IMR-90 (cell line): ENCODE measurements around the gene NMUR1. TPM values are rescaled to one million over a fixed set of nuclear protein-coding genes. Genes with fewer than 3 reads are reported as not detected.
A peak's percentile ranks its signal among the peaks of the same experiment; 100 is the strongest.

ENCODE experiments used
- ATAC-seq: fragments of 200-7000 bp; cut with Tn5 transposase; 2 replicates; pipeline ENCODE4 v1.9.1; 2020; ENCODE audit warnings: low read depth, mild to moderate bottlenecking, moderate library complexity
- BruUV-seq: library from RNA; stranded (reverse); fragments of 400-500 nt; replicated peaks from 2 replicates; lab custom pipeline; 2021; lab: Mats Ljungman, UMichigan
- CTCF ChIA-PET: fragments of 300-600 bp; formaldehyde crosslinking; extraction: SDS; loops from one replicate; lab custom pipeline; 2021; ENCODE audit warnings: antibody characterized with exemption; lab: Yijun Ruan, JAX
- POLR2A ChIA-PET: fragments of 300-600 bp; sonication (Branson Sonifier 250); formaldehyde crosslinking; loops from one replicate; lab custom pipeline; 2022; ENCODE audit warnings: antibody characterized with exemption; ENCODE audit not compliant: unreplicated experiment; lab: Charles Lee
- DNase-seq: peaks from one replicate; pipeline ENCODE4 v3.0.0; 2013
- H2AFZ ChIP-seq: replicated peaks from 2 replicates; pipeline ENCODE3; 2013; ENCODE audit warnings: low read length, mild to moderate bottlenecking; ENCODE audit not compliant: poor library complexity
- H2AK5ac ChIP-seq: 2 replicates; pipeline ENCODE4 v1.6.1; 2013; ENCODE audit warnings: low read depth, low read length, inconsistent platforms
- H2AK9ac ChIP-seq: replicated peaks from 2 replicates; pipeline ENCODE3; 2013; ENCODE audit warnings: mild to moderate bottlenecking, low read depth, low read length, moderate library complexity; ENCODE audit not compliant: poor library complexity
- H2BK120ac ChIP-seq: 2 replicates; pipeline ENCODE4 v1.6.1; 2013; ENCODE audit warnings: low read depth, low read length, inconsistent platforms
- H2BK15ac ChIP-seq: 3 replicates; pipeline ENCODE4 v1.6.1; 2013; ENCODE audit warnings: low read depth, low read length, inconsistent platforms
- H2BK20ac ChIP-seq: 2 replicates; pipeline ENCODE4 v1.6.1; 2013; ENCODE audit warnings: low read depth, mild to moderate bottlenecking, inconsistent platforms, low read length, moderate library complexity
- H2BK5ac ChIP-seq: 2 replicates; pipeline ENCODE4 v1.6.1; 2013; ENCODE audit warnings: mild to moderate bottlenecking, low read depth, low read length, inconsistent platforms; ENCODE audit not compliant: poor library complexity, severe bottlenecking
- H3K14ac ChIP-seq: replicated peaks from 2 replicates; pipeline ENCODE4 v1.6.1; 2013; ENCODE audit warnings: low read depth, low read length, inconsistent platforms
- H3K18ac ChIP-seq: 2 replicates; pipeline ENCODE4 v1.6.1; 2013; ENCODE audit warnings: low read depth, low read length, control low read depth
- H3K23ac ChIP-seq: 2 replicates; pipeline ENCODE4 v1.6.1; 2013; ENCODE audit warnings: low read depth, low read length, inconsistent platforms
- H3K27ac ChIP-seq: 2 replicates; pipeline ENCODE4 v1.5.1; 2013; ENCODE audit warnings: mild to moderate bottlenecking, control low read depth, low read length; ENCODE audit not compliant: insufficient read depth
- H3K27me3 ChIP-seq: 2 replicates; pipeline ENCODE4 v1.6.1; 2013; ENCODE audit warnings: low read length; ENCODE audit not compliant: control insufficient read depth, insufficient read depth
- H3K36me3 ChIP-seq: 2 replicates; pipeline ENCODE4 v1.6.1; 2013; ENCODE audit warnings: low read length, mixed read lengths; ENCODE audit not compliant: control insufficient read depth, insufficient read depth
- H3K4ac ChIP-seq: 2 replicates; pipeline ENCODE4 v1.6.1; 2013; ENCODE audit warnings: low read depth, low read length, inconsistent platforms
- H3K4me1 ChIP-seq: 2 replicates; pipeline ENCODE4 v1.6.1; 2013; ENCODE audit warnings: low read length, mixed read lengths; ENCODE audit not compliant: control insufficient read depth, insufficient read depth
- H3K4me2 ChIP-seq: 2 replicates; pipeline ENCODE4 v1.6.1; 2013; ENCODE audit warnings: low read depth, mild to moderate bottlenecking, control low read depth, low read length, moderate library complexity
- H3K4me3 ChIP-seq: 2 replicates; pipeline ENCODE4 v1.5.1; 2013; ENCODE audit warnings: low read depth, mild to moderate bottlenecking, control low read depth, low read length, moderate library complexity; ENCODE audit not compliant: insufficient read depth
- H3K56ac ChIP-seq: 2 replicates; pipeline ENCODE4 v1.6.1; 2013; ENCODE audit warnings: low read length, inconsistent platforms; ENCODE audit not compliant: insufficient read depth; ENCODE audit errors: extremely low read depth
- H3K79me1 ChIP-seq, 2 experiments: 2 replicates each; pipeline ENCODE4 v1.6.1; 2013; ENCODE audit warnings: low read length in 2 of 2, inconsistent platforms in 1 of 2, low read depth in 1 of 2
- H3K9ac ChIP-seq: 2 replicates; pipeline ENCODE4 v1.6.1; 2013; ENCODE audit warnings: low read depth, low read length, control low read depth
- H3K9me1 ChIP-seq: 2 replicates; pipeline ENCODE4 v1.6.1; 2013; ENCODE audit warnings: low read length, inconsistent platforms; ENCODE audit not compliant: insufficient read depth
- H3K9me3 ChIP-seq: 2 replicates; pipeline ENCODE4 v1.6.1; 2013; ENCODE audit warnings: low read length; ENCODE audit not compliant: control insufficient read depth, insufficient read depth
- H4K20me1 ChIP-seq: 2 replicates; pipeline ENCODE4 v1.6.1; 2013; ENCODE audit warnings: low read length, inconsistent platforms; ENCODE audit not compliant: insufficient read depth
- H4K5ac ChIP-seq: 2 replicates; pipeline ENCODE4 v1.6.1; 2013; ENCODE audit warnings: mild to moderate bottlenecking, low read depth, low read length, control low read depth
- H4K8ac ChIP-seq, 2 experiments: 2 replicates each; pipeline ENCODE4 v1.6.1; 2013; ENCODE audit warnings: low read depth in 2 of 2, low read length in 2 of 2, control low read depth in 1 of 2, inconsistent platforms in 1 of 2
- H4K91ac ChIP-seq: 2 replicates; pipeline ENCODE4 v1.6.1; 2013; ENCODE audit warnings: low read depth, low read length, inconsistent platforms; ENCODE audit not compliant: insufficient read depth
- BHLHE40 ChIP-seq: fragments of 150-350 bp; IDR thresholded peaks from 2 replicates; pipeline ENCODE4 v1.6.1; 2016; ENCODE audit warnings: mild to moderate bottlenecking, low read depth, low read length
- CEBPB ChIP-seq: IDR thresholded peaks from 2 replicates; pipeline ENCODE4 v1.6.1; 2012; ENCODE audit warnings: low read depth, low read length, improper control_type of control experiment
- CHD1 ChIP-seq: IDR thresholded peaks from 2 replicates; pipeline ENCODE4 v1.6.1; 2012; ENCODE audit warnings: low read depth, low read length, improper control_type of control experiment
- CTCF ChIP-seq: conservative IDR thresholded peaks from 2 replicates; pipeline ENCODE4 v1.5.1; 2012; ENCODE audit warnings: mild to moderate bottlenecking, low read depth, low read length, improper control_type of control experiment
- FOS ChIP-seq: fragments of 150-350 bp; IDR thresholded peaks from 2 replicates; pipeline ENCODE4 v1.6.1; 2016; ENCODE audit warnings: low read depth, low read length
- MAFK ChIP-seq: IDR thresholded peaks from 2 replicates; pipeline ENCODE4 v1.6.1; 2012; ENCODE audit warnings: low read depth, low read length, improper control_type of control experiment
- MAZ ChIP-seq: IDR thresholded peaks from 2 replicates; pipeline ENCODE4 v1.6.1; 2012; ENCODE audit warnings: low read depth, mild to moderate bottlenecking, low read length, improper control_type of control experiment, moderate library complexity, borderline replicate concordance
- MXI1 ChIP-seq: IDR thresholded peaks from 2 replicates; pipeline ENCODE4 v1.6.1; 2012; ENCODE audit warnings: low read depth, mild to moderate bottlenecking, low read length, moderate library complexity, borderline replicate concordance
- POLR2A ChIP-seq: IDR thresholded peaks from 2 replicates; pipeline ENCODE4 v1.6.1; 2012; ENCODE audit warnings: mild to moderate bottlenecking, low read depth, low read length
- RAD21 ChIP-seq: IDR thresholded peaks from 2 replicates; pipeline ENCODE4 v1.6.1; 2012; ENCODE audit warnings: low read length, improper control_type of control experiment
- RCOR1 ChIP-seq: IDR thresholded peaks from 2 replicates; pipeline ENCODE4 v1.6.1; 2012; ENCODE audit warnings: mild to moderate bottlenecking, low read length, improper control_type of control experiment; ENCODE audit not compliant: insufficient replicate concordance
- RFX5 ChIP-seq: IDR thresholded peaks from 2 replicates; pipeline ENCODE4 v1.8.0; 2012; ENCODE audit warnings: low read depth, mild to moderate bottlenecking, low read length, moderate library complexity
- SMC3 ChIP-seq: fragments of 150-350 bp; IDR thresholded peaks from 2 replicates; pipeline ENCODE4 v1.6.1; 2016; ENCODE audit warnings: low read depth, mild to moderate bottlenecking, antibody characterized with exemption, low read length, moderate library complexity
- USF2 ChIP-seq: fragments of 150-350 bp; IDR thresholded peaks from 2 replicates; pipeline ENCODE4 v1.6.1; 2017; ENCODE audit warnings: mild to moderate bottlenecking, antibody characterized with exemption, low read length, low read depth
- WGBS, 2 experiments: methylation state at CpG; one replicate each; pipeline versions ENCODE4 v1.1.5 to v1.1.7; 2013; ENCODE audit warnings: missing lambda C conversion rate in 2 of 2; ENCODE audit not compliant: insufficient read length in 1 of 2; ENCODE audit errors: extremely low coverage in 2 of 2; 5-methylcytosine and 5-hydroxymethylcytosine counted together
- dilution Hi-C: fragments of 300-500 bp; cut with HindIII; formaldehyde crosslinking; loops from one replicate; pipeline ENCODE4 v1.14.3; 2018; ENCODE audit warnings: low sequenced_read_pairs; ENCODE audit not compliant: unreplicated experiment
- in situ Hi-C: fragments of 300-500 bp; cut with MboI; formaldehyde crosslinking; loops from 3 replicates; pipeline ENCODE4 v1.14.3; 2019; ENCODE audit warnings: low sequenced_read_pairs, inconsistent platforms, mixed read lengths
- intact Hi-C: fragments of 100-400 bp; cut with micrococcal nuclease; formaldehyde crosslinking; loops from 2 replicates; pipeline ENCODE4 v1.10.0; 2022
- polyA plus RNA-seq, 3 experiments: library from polyadenylated mRNA; depleted of rRNA; stranded (reverse); fragments of >200 nt; gene quantifications; 2 replicates each; pipeline ENCODE4 v1.2.3, GENCODE V29; 2012; ENCODE audit warnings: low replicate concordance in 1 of 3
- total RNA-seq: library from RNA; depleted of rRNA; stranded (reverse); fragments of >200 nt; gene quantifications from 2 replicates; pipeline ENCODE4 v1.2.3, GENCODE V29; 2012
- TF ChIP-seq, protein P1 (sequence below): fragments of 150-350 bp; IDR thresholded peaks from 2 replicates; pipeline ENCODE4 v1.6.1; 2016; ENCODE audit warnings: low read depth, mild to moderate bottlenecking, low read length, moderate library complexity, borderline replicate concordance

Gene NMUR1
- total and polyA plus RNA-seq, 2 of the 4 experiments (the other 2 are of a cell fraction): not detected

GRCh38 chr2:231482806-231483391, 47.3 kb downstream of the NMUR1 start:
- no TSS peak for BruUV-seq
- Histone ChIP-seq H3K56ac (no peak overlapping the region), H3K9ac (peak overlapping the region; percentile 21; the same call in 1 of the 2 replicates), H3K23ac (no peak overlapping the region), H2AK9ac (peak overlapping the region; percentile 51), H3K27me3 (peaks cover 8% of the 10 kb centered on the region; the same call in 1 of the 2 replicates), H2AK5ac (no peak overlapping the region), H3K18ac (no peak overlapping the region), H3K79me1 (no peaks in the 10 kb centered on the region), H2BK20ac (no peak overlapping the region), H3K36me3 (no peaks in the 10 kb centered on the region), H4K8ac (peak overlapping the region in 1 of 2 experiments; percentile 59; a peak in 2 of 4 replicates), H3K9me3 (no peaks in the 10 kb centered on the region), H3K27ac (no peak overlapping the region), H2AFZ (peak overlapping the region; percentile 94), H2BK5ac (no peak overlapping the region), H3K4me3 (no peak overlapping the region), H3K4me1 (no peaks in the 10 kb centered on the region), H3K14ac (no peak overlapping the region), H3K4me2 (no peak overlapping the region; the same call in 1 of the 2 replicates), H3K9me1 (no peaks in the 10 kb centered on the region), H2BK15ac (no peak overlapping the region), H2BK120ac (no peak overlapping the region), H4K20me1 (no peaks in the 10 kb centered on the region), H4K5ac (no peak overlapping the region; the same call in 1 of the 2 replicates), H3K4ac (no peak overlapping the region), H4K91ac (0 out of 2 replicates have a peak overlapping the region, but pooled peaks have one; percentile 41)
- WGBS, 2 experiments: 16% methylated on average over 21 of the region's 36 CpGs; no CpG with 5 or more reads in 1 of the 2 experiments
- DNase-seq (peak; percentile 22), ATAC-seq (peak; percentile 99)
- in situ Hi-C loops: no loop called here
- dilution Hi-C loops: no loop called here
- CTCF ChIA-PET: interaction anchor here (0.6 to 1.5 kb wide), 8 partner anchors 9 to 78 kb away, joined by 3 to 5 read pairs (median 4); no protein-coding TSS in a partner anchor
- intact Hi-C loops: loop anchor here (1.0 to 10.0 kb wide), 3 partner anchors 75 to 818 kb away; no protein-coding TSS in a partner anchor
- POLR2A ChIA-PET: no interaction called here
- TF ChIP-seq MXI1 (no peak), CHD1 (no peak), CEBPB (no peak), BHLHE40 (no peak), MAZ (no peak), FOS (no peak), RCOR1 (no peak), CTCF (peak; percentile 79), SMC3 (peak; percentile 71), MAFK (no peak), RAD21 (peak; percentile 59), RFX5 (no peak), USF2 (no peak), POLR2A (no peak)
- TF ChIP-seq, protein P1, sequence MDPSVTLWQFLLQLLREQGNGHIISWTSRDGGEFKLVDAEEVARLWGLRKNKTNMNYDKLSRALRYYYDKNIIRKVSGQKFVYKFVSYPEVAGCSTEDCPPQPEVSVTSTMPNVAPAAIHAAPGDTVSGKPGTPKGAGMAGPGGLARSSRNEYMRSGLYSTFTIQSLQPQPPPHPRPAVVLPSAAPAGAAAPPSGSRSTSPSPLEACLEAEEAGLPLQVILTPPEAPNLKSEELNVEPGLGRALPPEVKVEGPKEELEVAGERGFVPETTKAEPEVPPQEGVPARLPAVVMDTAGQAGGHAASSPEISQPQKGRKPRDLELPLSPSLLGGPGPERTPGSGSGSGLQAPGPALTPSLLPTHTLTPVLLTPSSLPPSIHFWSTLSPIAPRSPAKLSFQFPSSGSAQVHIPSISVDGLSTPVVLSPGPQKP: no peak
